Measurements from ENCODE around the gene CLDN12.
"Not testable (repeated sequence)": the region's sequence is repeated elsewhere in the genome, so short reads cannot be mapped to it uniquely, and the experiment has no call there.

The CLDN12 gene

GRCh38 chr7:90445633-90446032 is 42.4 kb downstream of the CLDN12 start:
- DNase-seq, result no peak

DNA sequence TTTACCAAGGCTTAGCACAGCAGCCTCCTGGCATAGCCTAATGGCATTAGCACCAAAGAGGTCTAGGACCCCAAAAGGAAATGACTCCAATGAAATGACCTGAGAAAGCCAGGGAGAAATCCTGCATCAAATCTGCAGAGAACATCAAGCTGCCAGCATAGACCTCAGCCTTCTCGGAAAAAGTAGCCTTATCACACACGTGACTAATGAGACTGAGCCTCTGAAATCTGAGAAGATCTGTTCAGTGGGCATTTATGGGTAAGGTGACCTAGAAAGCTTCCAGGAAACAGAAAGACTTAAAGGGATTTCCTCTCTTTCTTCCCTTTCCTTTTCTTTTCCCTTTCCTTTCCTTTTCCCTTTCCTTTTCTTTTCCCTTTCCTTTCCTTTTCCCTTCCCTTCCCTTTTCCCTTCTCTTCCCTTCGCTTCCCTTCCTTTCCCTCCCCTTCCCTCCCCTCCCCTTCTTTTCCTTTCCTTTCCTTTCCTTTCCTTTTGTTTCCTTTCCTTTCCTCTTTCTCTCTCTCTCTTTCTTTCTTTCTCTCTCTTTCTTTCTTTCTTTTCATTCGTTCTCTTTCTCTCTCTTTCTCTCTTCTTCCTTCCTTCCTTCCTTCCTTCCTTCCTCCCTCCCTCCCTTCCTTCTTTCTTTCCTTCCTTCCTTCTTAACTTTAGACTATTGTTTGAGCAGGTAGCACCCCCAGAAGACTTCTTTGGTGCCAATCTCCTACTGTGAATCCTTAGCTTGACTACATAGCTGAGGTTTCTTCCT is 43.1 kb downstream of the CLDN12 start:
- no peak for DNase-seq

DNA sequence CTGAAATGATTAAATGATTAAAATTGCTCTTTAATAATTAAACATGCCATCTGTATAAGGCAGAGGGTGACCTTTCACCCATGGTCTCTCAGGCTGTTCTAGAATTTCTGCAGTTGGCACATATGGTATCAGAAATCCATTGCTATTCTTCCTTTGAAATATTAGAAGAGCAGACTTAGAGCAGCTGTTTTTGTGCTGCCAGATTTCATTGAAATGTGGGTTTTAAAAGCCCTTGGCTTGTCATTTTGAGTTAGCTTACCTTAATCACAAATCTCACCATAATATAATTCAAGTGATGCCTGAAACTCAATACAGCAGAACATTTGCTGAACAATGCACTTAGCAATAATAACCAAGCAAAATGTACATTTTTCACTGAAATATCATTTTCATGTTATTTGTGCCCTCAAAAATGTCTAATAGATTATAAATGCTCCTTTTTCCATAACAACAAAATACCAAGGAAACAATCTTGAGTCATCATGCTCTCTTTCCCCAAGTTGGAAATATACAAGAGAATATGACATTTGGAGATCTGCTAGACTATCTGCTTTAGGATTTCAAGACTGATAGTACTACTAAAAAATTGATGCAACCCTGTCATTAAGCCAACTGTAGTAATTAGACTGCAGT is 50.1 kb downstream of the CLDN12 start:
- no peak for DNase-seq

DNA sequence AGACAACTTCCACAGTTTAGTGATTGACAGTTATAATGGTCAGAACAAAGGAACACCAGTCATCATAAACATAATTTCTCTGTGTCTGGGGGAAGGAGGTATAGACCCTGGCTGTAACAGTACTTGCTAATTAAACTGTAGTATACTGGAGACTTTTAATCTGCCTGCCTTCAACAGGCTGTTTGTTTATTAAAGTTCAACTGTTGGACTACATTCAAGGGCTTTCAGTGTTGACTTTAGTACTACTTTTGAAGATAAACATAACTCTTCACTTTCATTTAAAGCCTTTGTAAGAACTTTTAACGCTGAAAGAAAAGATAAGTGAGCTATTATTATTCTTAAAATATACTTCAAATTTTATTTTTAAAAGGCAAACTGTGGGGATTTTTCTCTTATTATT is 50.7 kb downstream of the CLDN12 start:
- no peak for DNase-seq

- peak; percentile 18 for DNase-seq
Observed at GRCh38 chr7:90455163-90456030, 52.1 kb downstream of the CLDN12 start.

GRCh38 chr7:90458104-90458503 is 54.8 kb downstream of the CLDN12 start:
- DNase-seq, result no peak

GRCh38 chr7:90459888-90460287 is 56.6 kb downstream of the CLDN12 start:
- DNase-seq, result no peak

- DNase-seq, result no peak
Observed at GRCh38 chr7:90461219-90461618, 58.0 kb downstream of the CLDN12 start.

DNA sequence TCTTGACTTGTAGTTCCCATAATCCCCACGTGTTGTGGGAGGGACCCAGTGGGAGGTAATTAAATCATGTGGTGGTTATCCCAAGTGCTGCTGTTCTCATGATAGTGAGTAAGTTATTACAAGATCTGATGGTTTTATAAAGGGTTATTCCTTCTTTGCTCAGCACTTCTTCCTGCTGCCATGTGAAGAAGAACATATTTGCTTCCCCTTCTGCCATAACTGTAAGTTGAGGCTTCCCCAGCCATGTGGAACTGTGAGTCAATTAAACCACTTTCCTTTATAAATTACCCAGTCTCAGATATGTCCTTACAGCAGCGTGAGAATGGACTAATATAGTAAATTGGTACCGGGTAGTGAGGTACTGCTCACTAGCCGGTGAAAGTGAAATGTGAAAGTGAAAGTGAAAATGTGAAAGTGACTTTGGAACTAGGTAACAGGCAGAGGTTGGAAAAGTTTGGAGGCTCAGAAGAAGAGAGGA is 59.9 kb downstream of the CLDN12 start:
- DNase-seq, result not testable (repeated sequence)

Data from NCI-H1436 (cell line).